Astrocyte (in vitro differentiated cells and primary cell): ENCODE measurements around the gene MXD1. TPM values are rescaled to one million over a fixed set of nuclear protein-coding genes. Genes with fewer than 3 reads are reported as not detected.
A peak's percentile ranks its signal among the peaks of the same experiment; 100 is the strongest.

Experiments
- DNase-seq: peaks from one replicate; pipeline ENCODE4 v3.0.0-alpha.2; 2010; ENCODE audit warnings: low read depth
- FAIRE-seq: peaks from 2 replicates; lab custom pipeline; 2011; peaks lifted over from hg19 to GRCh38; lab: Jason Lieb, UNC
- H2AFZ ChIP-seq: 2 replicates; pipeline ENCODE4 v1.6.0; 2012; ENCODE audit warnings: low read depth, low read length, inconsistent platforms
- H3K27ac ChIP-seq: 2 replicates; pipeline ENCODE4 v1.5.1; 2011; ENCODE audit warnings: low read depth, low read length, inconsistent platforms
- H3K27me3 ChIP-seq: 2 replicates; pipeline ENCODE4 v1.6.0; 2011; ENCODE audit warnings: low read length, inconsistent platforms; ENCODE audit not compliant: insufficient read depth
- H3K36me3 ChIP-seq: 2 replicates; pipeline ENCODE4 v1.5.1; 2011; ENCODE audit warnings: low read length, inconsistent platforms; ENCODE audit not compliant: insufficient read depth
- H3K4me1 ChIP-seq: 2 replicates; pipeline ENCODE4 v1.5.1; 2011; ENCODE audit warnings: low read length, inconsistent platforms; ENCODE audit not compliant: insufficient read depth
- H3K4me2 ChIP-seq: 2 replicates; pipeline ENCODE4 v1.6.0; 2012; ENCODE audit warnings: low read length, inconsistent platforms
- H3K4me3 ChIP-seq: 2 replicates; pipeline ENCODE4 v1.5.1; 2011; ENCODE audit warnings: low read depth, mild to moderate bottlenecking, low read length, inconsistent platforms; ENCODE audit not compliant: insufficient read depth
- H3K79me2 ChIP-seq: 2 replicates; pipeline ENCODE4 v1.6.0; 2012; ENCODE audit warnings: mild to moderate bottlenecking, low read length, inconsistent platforms; ENCODE audit not compliant: insufficient read depth
- H3K9ac ChIP-seq: 2 replicates; pipeline ENCODE4 v1.6.0; 2012; ENCODE audit warnings: mild to moderate bottlenecking, low read length, inconsistent platforms
- H3K9me3 ChIP-seq: 2 replicates; pipeline ENCODE4 v1.5.1; 2012; ENCODE audit warnings: low read depth, mild to moderate bottlenecking, low read length, inconsistent platforms; ENCODE audit not compliant: insufficient read depth
- H4K20me1 ChIP-seq: 2 replicates; pipeline ENCODE4 v1.6.0; 2012; ENCODE audit warnings: low read length, inconsistent platforms; ENCODE audit not compliant: insufficient read depth
- H3K27ac Mint-ChIP-seq: one replicate; pipeline ENCODE4 v1.8.0; 2021; ENCODE audit warnings: mild to moderate bottlenecking, mixed read lengths; ENCODE audit not compliant: unreplicated experiment
- H3K27me3 Mint-ChIP-seq: one replicate; pipeline ENCODE4 v1.8.0; 2021; ENCODE audit warnings: low read depth, mixed read lengths; ENCODE audit not compliant: unreplicated experiment
- H3K36me3 Mint-ChIP-seq: one replicate; pipeline ENCODE4 v1.8.0; 2021; ENCODE audit warnings: low read depth, mixed read lengths; ENCODE audit not compliant: unreplicated experiment
- H3K4me1 Mint-ChIP-seq: one replicate; pipeline ENCODE4 v1.8.0; 2021; ENCODE audit warnings: low read depth, mixed read lengths; ENCODE audit not compliant: unreplicated experiment
- H3K4me3 Mint-ChIP-seq: one replicate; pipeline ENCODE4 v1.8.0; 2021; ENCODE audit warnings: mild to moderate bottlenecking, moderate library complexity, mixed read lengths; ENCODE audit not compliant: unreplicated experiment
- H3K9me3 Mint-ChIP-seq: one replicate; pipeline ENCODE4 v1.8.0; 2021; ENCODE audit warnings: mild to moderate bottlenecking, mixed read lengths; ENCODE audit not compliant: unreplicated experiment
- EZH2 ChIP-seq: IDR thresholded peaks from 2 replicates; pipeline ENCODE4 v1.6.1; 2012; ENCODE audit warnings: mild to moderate bottlenecking, low read length, inconsistent platforms; ENCODE audit not compliant: insufficient read depth
- total RNA-seq: library from RNA; stranded (reverse); gene quantifications from 2 replicates; pipeline ENCODE4 v1.2.1, GENCODE V29; 2021
- TF ChIP-seq, protein P1 (sequence below): IDR thresholded peaks from 2 replicates; pipeline ENCODE4 v1.5.1; 2011; ENCODE audit warnings: low read depth, mild to moderate bottlenecking, inconsistent platforms, low read length, moderate library complexity; ENCODE audit not compliant: insufficient read depth

MXD1 gene
- total RNA-seq, 1 donor from 2014 or later: 29.2 TPM

- Histone ChIP-seq H3K27ac (peak overlapping the region; percentile 90), H3K4me1 (peaks cover 19% of the 10 kb centered on the region), H3K4me3 (peak overlapping the region; percentile 71), H3K36me3 (no peaks in the 10 kb centered on the region), H2AFZ (peak overlapping the region; percentile 41), H4K20me1 (no peaks in the 10 kb centered on the region), H3K9me3 (no peaks in the 10 kb centered on the region), H3K9ac (peak overlapping the region; percentile 91), H3K4me2 (peak overlapping the region; percentile 86), H3K79me2 (peaks cover 31% of the 10 kb centered on the region), H3K27me3 (no peaks in the 10 kb centered on the region)
- no peaks in the 10 kb centered on the region for H3K9me3 Mint-ChIP-seq
- H3K4me3 Mint-ChIP-seq: peak overlapping the region; percentile 85
- H3K27ac Mint-ChIP-seq: peak overlapping the region; percentile 97
- TF ChIP-seq, protein P1, sequence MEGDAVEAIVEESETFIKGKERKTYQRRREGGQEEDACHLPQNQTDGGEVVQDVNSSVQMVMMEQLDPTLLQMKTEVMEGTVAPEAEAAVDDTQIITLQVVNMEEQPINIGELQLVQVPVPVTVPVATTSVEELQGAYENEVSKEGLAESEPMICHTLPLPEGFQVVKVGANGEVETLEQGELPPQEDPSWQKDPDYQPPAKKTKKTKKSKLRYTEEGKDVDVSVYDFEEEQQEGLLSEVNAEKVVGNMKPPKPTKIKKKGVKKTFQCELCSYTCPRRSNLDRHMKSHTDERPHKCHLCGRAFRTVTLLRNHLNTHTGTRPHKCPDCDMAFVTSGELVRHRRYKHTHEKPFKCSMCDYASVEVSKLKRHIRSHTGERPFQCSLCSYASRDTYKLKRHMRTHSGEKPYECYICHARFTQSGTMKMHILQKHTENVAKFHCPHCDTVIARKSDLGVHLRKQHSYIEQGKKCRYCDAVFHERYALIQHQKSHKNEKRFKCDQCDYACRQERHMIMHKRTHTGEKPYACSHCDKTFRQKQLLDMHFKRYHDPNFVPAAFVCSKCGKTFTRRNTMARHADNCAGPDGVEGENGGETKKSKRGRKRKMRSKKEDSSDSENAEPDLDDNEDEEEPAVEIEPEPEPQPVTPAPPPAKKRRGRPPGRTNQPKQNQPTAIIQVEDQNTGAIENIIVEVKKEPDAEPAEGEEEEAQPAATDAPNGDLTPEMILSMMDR: no peak
- TF ChIP-seq EZH2: peak; percentile 64
- no peaks in the 10 kb centered on the region for H3K36me3 Mint-ChIP-seq
- DNase-seq (peak; percentile 100), FAIRE-seq (peak; percentile 75)
- no peaks in the 10 kb centered on the region for H3K27me3 Mint-ChIP-seq
- H3K4me1 Mint-ChIP-seq: peaks cover 23% of the 10 kb centered on the region
Observed at GRCh38 chr2:69914164-69914949, 552 bp upstream of the MXD1 start.

DNA sequence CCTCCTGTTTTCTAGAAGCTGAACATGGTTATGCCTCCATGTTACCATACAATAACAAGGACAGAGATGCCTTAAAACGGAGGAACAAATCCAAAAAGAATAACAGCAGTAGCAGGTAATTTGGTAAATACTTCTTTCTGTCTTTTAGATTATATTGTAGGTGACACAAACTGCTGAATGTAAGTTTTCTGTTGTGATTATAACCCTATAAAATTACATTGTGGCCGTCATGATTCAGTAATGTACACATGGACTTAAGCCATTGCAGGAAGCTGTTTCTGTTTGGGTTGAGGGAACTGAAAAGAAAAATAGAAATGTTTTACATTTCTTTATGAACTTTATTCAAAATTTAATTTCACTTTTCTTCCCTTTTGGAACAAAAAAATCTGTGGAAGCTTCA, 1.2 kb downstream of the MXD1 start:
- no peaks in the 10 kb centered on the region for H3K9me3 ChIP-seq
- H4K20me1 ChIP-seq: no peaks in the 10 kb centered on the region
- peaks cover 31% of the 10 kb centered on the region for H3K79me2 ChIP-seq
- no peaks in the 10 kb centered on the region for H3K9me3 Mint-ChIP-seq
- H3K4me3 Mint-ChIP-seq: peak overlapping the region; percentile 88
- H3K4me2 ChIP-seq: peak overlapping the region; percentile 91
- H3K27me3 Mint-ChIP-seq: no peaks in the 10 kb centered on the region
- H3K4me1 ChIP-seq: peaks cover 19% of the 10 kb centered on the region
- no peak for DNase-seq
- H3K36me3 Mint-ChIP-seq: no peaks in the 10 kb centered on the region
- no peaks in the 10 kb centered on the region for H3K27me3 ChIP-seq
- peak overlapping the region; percentile 78 for H3K27ac Mint-ChIP-seq
- peak overlapping the region; percentile 73 for H3K4me3 ChIP-seq
- peak overlapping the region; percentile 87 for H3K9ac ChIP-seq
- TF ChIP-seq, protein P1: no peak
- TF ChIP-seq EZH2: no peak
- peaks cover 23% of the 10 kb centered on the region for H3K4me1 Mint-ChIP-seq
- FAIRE-seq: no peak
- peak overlapping the region; percentile 79 for H3K27ac ChIP-seq
- H2AFZ ChIP-seq: no peak overlapping the region
- no peaks in the 10 kb centered on the region for H3K36me3 ChIP-seq

- peak overlapping the region; percentile 88 for H3K4me3 Mint-ChIP-seq
Observed at GRCh38 chr2:69917852-69918251, 2.9 kb downstream of the MXD1 start.

More at GRCh38 chr2:69917852-69918251, 2.9 kb downstream of the MXD1 start:
- H3K79me2 ChIP-seq: peaks cover 31% of the 10 kb centered on the region
- H3K9ac ChIP-seq: peak overlapping the region; percentile 52
- FAIRE-seq: peak; percentile 70
- H3K27ac ChIP-seq: peak overlapping the region; percentile 74
- H3K4me2 ChIP-seq: peak overlapping the region; percentile 91
- H3K9me3 ChIP-seq: no peaks in the 10 kb centered on the region
- H4K20me1 ChIP-seq: no peaks in the 10 kb centered on the region
- TF ChIP-seq, protein P1: no peak
- no peak for TF ChIP-seq EZH2
- peak; percentile 86 for DNase-seq
- H3K4me1 ChIP-seq: peaks cover 19% of the 10 kb centered on the region
- Mint-ChIP-seq H3K27me3 (no peaks in the 10 kb centered on the region), H3K4me1 (peaks cover 23% of the 10 kb centered on the region), H3K27ac (peak overlapping the region; percentile 94), H3K36me3 (peaks cover 9% of the 10 kb centered on the region), H3K9me3 (no peaks in the 10 kb centered on the region)
- no peaks in the 10 kb centered on the region for H3K27me3 ChIP-seq
- H3K36me3 ChIP-seq: no peaks in the 10 kb centered on the region
- H3K4me3 ChIP-seq: no peak overlapping the region
- peak overlapping the region; percentile 62 for H2AFZ ChIP-seq
